Activated T-cell treated with anti-CD3 and anti-CD28 coated beads, Interleukin-2, amount 50 U/mL, for 24 hours (primary cell): Measurements from ENCODE around the gene RHOJ.

Source experiments
- DNase-seq: peaks from one replicate; pipeline ENCODE4 v3.0.0-alpha.2; 2020
- H3K27ac Mint-ChIP-seq: 2 replicates; pipeline ENCODE4 v1.8.0; 2020; ENCODE audit warnings: mild to moderate bottlenecking, mixed read lengths
- H3K27me3 Mint-ChIP-seq: 2 replicates; pipeline ENCODE4 v1.8.0; 2020; ENCODE audit warnings: mixed read lengths
- H3K36me3 Mint-ChIP-seq: 2 replicates; pipeline ENCODE4 v1.8.0; 2020; ENCODE audit warnings: low read depth, mixed read lengths
- H3K4me1 Mint-ChIP-seq: 2 replicates; pipeline ENCODE4 v1.8.0; 2020; ENCODE audit warnings: low read depth, mixed read lengths
- H3K4me3 Mint-ChIP-seq: 2 replicates; pipeline ENCODE4 v1.8.0; 2020; ENCODE audit warnings: mild to moderate bottlenecking, moderate library complexity, mixed read lengths
- H3K9me3 Mint-ChIP-seq: 2 replicates; pipeline ENCODE4 v1.8.0; 2020; ENCODE audit warnings: mixed read lengths

RHOJ gene

GRCh38 chr14:63223596-63223995 is 19.4 kb downstream of the RHOJ start:
- H3K36me3 Mint-ChIP-seq: no peaks in the 10 kb centered on the region
- no peak overlapping the region for H3K4me3 Mint-ChIP-seq
- DNase-seq: no peak
- H3K27me3 Mint-ChIP-seq: peaks cover 24% of the 10 kb centered on the region
- H3K27ac Mint-ChIP-seq: no peak overlapping the region
- H3K9me3 Mint-ChIP-seq: no peaks in the 10 kb centered on the region
- no peaks in the 10 kb centered on the region for H3K4me1 Mint-ChIP-seq

- H3K27ac Mint-ChIP-seq: no peak overlapping the region
- no peak overlapping the region for H3K4me3 Mint-ChIP-seq
- H3K9me3 Mint-ChIP-seq: no peaks in the 10 kb centered on the region
- DNase-seq: no peak
- H3K36me3 Mint-ChIP-seq: no peaks in the 10 kb centered on the region
- peaks cover 24% of the 10 kb centered on the region for H3K27me3 Mint-ChIP-seq
- no peaks in the 10 kb centered on the region for H3K4me1 Mint-ChIP-seq
Measured at GRCh38 chr14:63224196-63224595, 20.0 kb downstream of the RHOJ start.

GRCh38 chr14:63228217-63228616 is 24.0 kb downstream of the RHOJ start:
- H3K9me3 Mint-ChIP-seq: no peaks in the 10 kb centered on the region
- no peak overlapping the region for H3K4me3 Mint-ChIP-seq
- no peak for DNase-seq
- H3K36me3 Mint-ChIP-seq: no peaks in the 10 kb centered on the region
- H3K27ac Mint-ChIP-seq: no peak overlapping the region
- H3K4me1 Mint-ChIP-seq: no peaks in the 10 kb centered on the region
- peaks cover 30% of the 10 kb centered on the region for H3K27me3 Mint-ChIP-seq

- no peaks in the 10 kb centered on the region for H3K4me1 Mint-ChIP-seq
- no peak for DNase-seq
- no peak overlapping the region for H3K27ac Mint-ChIP-seq
- H3K36me3 Mint-ChIP-seq: no peaks in the 10 kb centered on the region
- peaks cover 30% of the 10 kb centered on the region for H3K27me3 Mint-ChIP-seq
- H3K9me3 Mint-ChIP-seq: no peaks in the 10 kb centered on the region
- H3K4me3 Mint-ChIP-seq: no peak overlapping the region
Measured at GRCh38 chr14:63229330-63230059, 25.3 kb downstream of the RHOJ start.

- Mint-ChIP-seq H3K27me3 (peaks cover 30% of the 10 kb centered on the region), H3K27ac (no peak overlapping the region), H3K4me3 (no peak overlapping the region), H3K9me3 (no peaks in the 10 kb centered on the region), H3K36me3 (no peaks in the 10 kb centered on the region), H3K4me1 (no peaks in the 10 kb centered on the region)
- no peak for DNase-seq
Measured at GRCh38 chr14:63231766-63232165, 27.5 kb downstream of the RHOJ start.

- no peak overlapping the region for H3K4me3 Mint-ChIP-seq
- no peaks in the 10 kb centered on the region for H3K4me1 Mint-ChIP-seq
- peaks cover 17% of the 10 kb centered on the region for H3K27me3 Mint-ChIP-seq
- H3K9me3 Mint-ChIP-seq: no peaks in the 10 kb centered on the region
- DNase-seq: no peak
- no peaks in the 10 kb centered on the region for H3K36me3 Mint-ChIP-seq
- H3K27ac Mint-ChIP-seq: no peak overlapping the region
Measured at GRCh38 chr14:63237791-63238190, 33.5 kb downstream of the RHOJ start.

GRCh38 chr14:63240221-63240620 is 36.0 kb downstream of the RHOJ start:
- no peaks in the 10 kb centered on the region for H3K9me3 Mint-ChIP-seq
- H3K36me3 Mint-ChIP-seq: no peaks in the 10 kb centered on the region
- no peak for DNase-seq
- H3K27ac Mint-ChIP-seq: no peak overlapping the region
- no peak overlapping the region for H3K4me3 Mint-ChIP-seq
- peaks cover 17% of the 10 kb centered on the region for H3K27me3 Mint-ChIP-seq
- no peaks in the 10 kb centered on the region for H3K4me1 Mint-ChIP-seq

- Mint-ChIP-seq H3K4me3 (no peak overlapping the region), H3K9me3 (no peaks in the 10 kb centered on the region), H3K4me1 (no peaks in the 10 kb centered on the region), H3K36me3 (no peaks in the 10 kb centered on the region), H3K27me3 (peaks cover 18% of the 10 kb centered on the region), H3K27ac (no peak overlapping the region)
- DNase-seq: no peak
Measured at GRCh38 chr14:63241096-63241495, 36.9 kb downstream of the RHOJ start.

- Mint-ChIP-seq H3K9me3 (peaks cover 3% of the 10 kb centered on the region), H3K4me1 (no peaks in the 10 kb centered on the region), H3K27ac (no peak overlapping the region)
Measured at GRCh38 chr14:63243646-63244045, 39.4 kb downstream of the RHOJ start.

GRCh38 chr14:63245893-63246292 is 41.6 kb downstream of the RHOJ start:
- no peak overlapping the region for H3K4me3 Mint-ChIP-seq
- no peak for DNase-seq
- no peak overlapping the region for H3K27ac Mint-ChIP-seq
- peaks cover 30% of the 10 kb centered on the region for H3K27me3 Mint-ChIP-seq
- no peaks in the 10 kb centered on the region for H3K4me1 Mint-ChIP-seq
- H3K9me3 Mint-ChIP-seq: peaks cover 3% of the 10 kb centered on the region
- H3K36me3 Mint-ChIP-seq: no peaks in the 10 kb centered on the region

More at GRCh38 chr14:63243646-63244045, 39.4 kb downstream of the RHOJ start:
- H3K4me3 Mint-ChIP-seq: no peak overlapping the region
- no peaks in the 10 kb centered on the region for H3K36me3 Mint-ChIP-seq
- peaks cover 21% of the 10 kb centered on the region for H3K27me3 Mint-ChIP-seq
- DNase-seq: no peak

GRCh38 chr14:63248211-63248610 is 44.0 kb downstream of the RHOJ start:
- no peak for DNase-seq
- Mint-ChIP-seq H3K4me1 (no peaks in the 10 kb centered on the region), H3K27ac (no peak overlapping the region), H3K9me3 (peaks cover 3% of the 10 kb centered on the region), H3K4me3 (no peak overlapping the region), H3K36me3 (no peaks in the 10 kb centered on the region), H3K27me3 (peaks cover 30% of the 10 kb centered on the region)

- Mint-ChIP-seq H3K9me3 (peaks cover 3% of the 10 kb centered on the region), H3K27ac (no peak overlapping the region), H3K4me1 (no peaks in the 10 kb centered on the region), H3K4me3 (no peak overlapping the region), H3K27me3 (peaks cover 26% of the 10 kb centered on the region), H3K36me3 (no peaks in the 10 kb centered on the region)
- DNase-seq: no peak
Measured at GRCh38 chr14:63249092-63249491, 44.8 kb downstream of the RHOJ start.

- Mint-ChIP-seq H3K27ac (no peak overlapping the region), H3K27me3 (peaks cover 22% of the 10 kb centered on the region), H3K4me3 (no peak overlapping the region), H3K9me3 (no peaks in the 10 kb centered on the region), H3K36me3 (no peaks in the 10 kb centered on the region), H3K4me1 (no peaks in the 10 kb centered on the region)
- no peak for DNase-seq
Measured at GRCh38 chr14:63257299-63257698, 53.1 kb downstream of the RHOJ start.

GRCh38 chr14:63262446-63262845 is 58.2 kb downstream of the RHOJ start:
- Mint-ChIP-seq H3K36me3 (no peaks in the 10 kb centered on the region), H3K27me3 (peaks cover 30% of the 10 kb centered on the region), H3K27ac (no peak overlapping the region), H3K9me3 (no peaks in the 10 kb centered on the region), H3K4me1 (no peaks in the 10 kb centered on the region), H3K4me3 (no peak overlapping the region)
- no peak for DNase-seq

- Mint-ChIP-seq H3K27me3 (peaks cover 30% of the 10 kb centered on the region), H3K27ac (no peak overlapping the region)
Measured at GRCh38 chr14:63266106-63266505, 61.9 kb downstream of the RHOJ start.

GRCh38 chr14:63267171-63267570 is 62.9 kb downstream of the RHOJ start:
- Mint-ChIP-seq H3K4me3 (no peak overlapping the region), H3K36me3 (no peaks in the 10 kb centered on the region), H3K9me3 (no peaks in the 10 kb centered on the region), H3K27ac (no peak overlapping the region), H3K27me3 (peaks cover 28% of the 10 kb centered on the region), H3K4me1 (no peaks in the 10 kb centered on the region)
- DNase-seq: no peak

More at GRCh38 chr14:63266106-63266505, 61.9 kb downstream of the RHOJ start:
- Mint-ChIP-seq H3K4me3 (no peak overlapping the region), H3K4me1 (no peaks in the 10 kb centered on the region), H3K9me3 (no peaks in the 10 kb centered on the region), H3K36me3 (no peaks in the 10 kb centered on the region)
- DNase-seq: no peak
